Gastroesophageal sphincter (tissue), 4 donors: ENCODE results near the gene PKN1. TPM values are rescaled to one million over a fixed set of nuclear protein-coding genes. Genes with fewer than 3 reads are reported as not detected.
A peak's percentile ranks its signal among the peaks of the same experiment; 100 is the strongest.

ENCODE experiments used
- ATAC-seq: fragments of 150-250 bp; one replicate; pipeline ENCODE4 v1.9.1; 2016; ENCODE audit warnings: mild to moderate bottlenecking, moderate library complexity
- H3K27ac ChIP-seq, 4 donors: fragments of 200-600 bp; sonication (generic) in 3 of 4; 1 replicate in 3 of 4; 2 replicates in 1 of 4; pipeline ENCODE4 v1.5.1; 2016 to 2019
- H3K27me3 ChIP-seq: fragments of 200-600 bp; sonication (generic); one replicate; pipeline ENCODE4 v1.5.1; 2019
- H3K36me3 ChIP-seq, 2 donors: fragments of 200-600 bp; sonication (generic); one replicate each; pipeline ENCODE4 v1.5.1; 2019; ENCODE audit warnings: control low read depth in 1 of 2
- H3K4me1 ChIP-seq, 3 donors: fragments of 200-600 bp; sonication (generic); 1 replicate in 2 of 3; 2 replicates in 1 of 3; pipeline ENCODE4 v1.5.1; 2016 to 2019; ENCODE audit warnings: control low read depth in 2 of 3
- H3K4me3 ChIP-seq, 2 donors: fragments of 200-600 bp; sonication (generic); one replicate each; pipeline ENCODE4 v1.5.1; 2019; ENCODE audit warnings: mild to moderate bottlenecking in 1 of 2, moderate library complexity in 1 of 2
- H3K9me3 ChIP-seq, 3 donors: fragments of 200-600 bp; sonication (generic); one replicate each; pipeline ENCODE4 v1.5.1; 2017 to 2019; ENCODE audit warnings: control low read depth in 2 of 3
- EP300 ChIP-seq: sonication (generic); formaldehyde crosslinking; IDR thresholded peaks from one replicate; pipeline ENCODE4 v1.6.1; 2017; ENCODE audit warnings: antibody characterized with exemption, mild to moderate bottlenecking
- POLR2A ChIP-seq, 2 donors: fragments of 450-650 bp; IDR thresholded peaks; one replicate each; pipeline ENCODE4 v1.6.1; 2017; ENCODE audit warnings: antibody characterized with exemption in 2 of 2, mild to moderate bottlenecking in 2 of 2, moderate library complexity in 1 of 2
- POLR2AphosphoS5 ChIP-seq: sonication (generic); formaldehyde crosslinking; IDR thresholded peaks from one replicate; pipeline ENCODE4 v1.6.1; 2017; ENCODE audit warnings: antibody characterized with exemption
- WGBS, 2 donors: methylation state at CpG; one replicate each; pipeline ENCODE4 v1.1.5; 2018; ENCODE audit warnings: low coverage in 1 of 2; 5-methylcytosine and 5-hydroxymethylcytosine counted together
- total RNA-seq, 4 donors: library from RNA; depleted of rRNA; stranded (reverse); fragments of >200 nt; gene quantifications; one replicate each; pipeline ENCODE4 v1.1.0, GENCODE V29; 2016
- TF ChIP-seq, protein P1 (sequence below), 4 experiments: fragments of 200-600 bp in 2 of 4; fragments of 450-650 bp in 2 of 4; sonication (generic) in 1 of 4; IDR thresholded peaks; one replicate each; pipeline ENCODE4 v1.5.1; 2017 to 2019; ENCODE audit warnings: antibody characterized with exemption in 4 of 4, mild to moderate bottlenecking in 2 of 4, moderate library complexity in 2 of 4

The PKN1 gene
- total RNA-seq, 4 donors from 2014 or later: 98.2 to 286 (median 139) TPM

DNA sequence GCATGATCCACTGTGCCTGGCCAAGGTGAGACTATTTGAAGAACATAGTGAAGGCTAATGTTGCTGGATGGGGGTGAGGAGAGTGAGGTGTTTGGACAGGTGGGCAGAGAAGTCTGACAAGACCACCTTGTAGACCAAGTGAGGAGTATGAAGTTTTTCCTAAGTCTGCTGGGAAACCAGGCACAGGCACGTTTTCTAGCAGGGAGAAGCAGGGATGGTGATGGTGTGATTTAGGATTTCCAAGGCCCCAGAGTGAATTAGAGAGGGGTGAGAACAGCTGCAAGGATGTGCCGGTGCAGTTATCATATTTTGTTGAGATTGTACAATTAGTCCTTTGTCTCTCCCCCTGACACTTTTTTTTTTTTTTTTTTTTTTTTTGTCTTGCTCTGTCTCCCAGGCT lies 5.6 kb upstream of the PKN1 start:
- no peak for ATAC-seq
- Histone ChIP-seq H3K4me1 (peaks cover 0 to 10% (median 0%) of the 10 kb centered on the region in 3 donors), H3K9me3 (no peaks in the 10 kb centered on the region), H3K36me3 (no peaks in the 10 kb centered on the region), H3K27ac (no peak overlapping the region), H3K27me3 (no peaks in the 10 kb centered on the region), H3K4me3 (no peak overlapping the region)
- 69 to 76% methylated on average over 2 of the region's 2 CpGs for WGBS, 2 donors
- no peak for TF ChIP-seq POLR2A (IDR thresholded peaks at IDR 0.05)
- TF ChIP-seq, protein P1, sequence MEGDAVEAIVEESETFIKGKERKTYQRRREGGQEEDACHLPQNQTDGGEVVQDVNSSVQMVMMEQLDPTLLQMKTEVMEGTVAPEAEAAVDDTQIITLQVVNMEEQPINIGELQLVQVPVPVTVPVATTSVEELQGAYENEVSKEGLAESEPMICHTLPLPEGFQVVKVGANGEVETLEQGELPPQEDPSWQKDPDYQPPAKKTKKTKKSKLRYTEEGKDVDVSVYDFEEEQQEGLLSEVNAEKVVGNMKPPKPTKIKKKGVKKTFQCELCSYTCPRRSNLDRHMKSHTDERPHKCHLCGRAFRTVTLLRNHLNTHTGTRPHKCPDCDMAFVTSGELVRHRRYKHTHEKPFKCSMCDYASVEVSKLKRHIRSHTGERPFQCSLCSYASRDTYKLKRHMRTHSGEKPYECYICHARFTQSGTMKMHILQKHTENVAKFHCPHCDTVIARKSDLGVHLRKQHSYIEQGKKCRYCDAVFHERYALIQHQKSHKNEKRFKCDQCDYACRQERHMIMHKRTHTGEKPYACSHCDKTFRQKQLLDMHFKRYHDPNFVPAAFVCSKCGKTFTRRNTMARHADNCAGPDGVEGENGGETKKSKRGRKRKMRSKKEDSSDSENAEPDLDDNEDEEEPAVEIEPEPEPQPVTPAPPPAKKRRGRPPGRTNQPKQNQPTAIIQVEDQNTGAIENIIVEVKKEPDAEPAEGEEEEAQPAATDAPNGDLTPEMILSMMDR (IDR thresholded peaks at IDR 0.05): no peak
- TF ChIP-seq POLR2AphosphoS5: no peak
- TF ChIP-seq EP300: no peak

- peaks cover 0 to 17% (median 2%) of the 10 kb centered on the region in 3 donors for H3K4me1 ChIP-seq
- 77% methylated on average over 3 of the region's 4 CpGs; no CpG with 5 or more reads in 1 of the 2 donors for WGBS, 2 donors
- no peaks in the 10 kb centered on the region for H3K36me3 ChIP-seq
- no peaks in the 10 kb centered on the region for H3K9me3 ChIP-seq
- TF ChIP-seq, protein P1 (IDR thresholded peaks at IDR 0.05): no peak
- no peak for TF ChIP-seq EP300
- no peak for TF ChIP-seq POLR2A (IDR thresholded peaks at IDR 0.05)
- TF ChIP-seq POLR2AphosphoS5: no peak
- no peaks in the 10 kb centered on the region for H3K27me3 ChIP-seq
- no peak for ATAC-seq
- H3K27ac ChIP-seq: no peak overlapping the region
- H3K4me3 ChIP-seq: no peak overlapping the region
Measured at GRCh38 chr19:14428882-14429416, 4.2 kb upstream of the PKN1 start.

GRCh38 chr19:14430712-14431111 lies 2.4 kb upstream of the PKN1 start:
- no peak overlapping the region for H3K27ac ChIP-seq
- peaks cover 0 to 1% of the 10 kb centered on the region in 2 donors for H3K36me3 ChIP-seq
- H3K9me3 ChIP-seq: no peaks in the 10 kb centered on the region
- H3K27me3 ChIP-seq: no peaks in the 10 kb centered on the region
- peaks cover 0 to 34% (median 16%) of the 10 kb centered on the region in 3 donors for H3K4me1 ChIP-seq
- WGBS, 2 donors: 80 to 94% methylated on average over 2 to 3 of the region's 3 CpGs
- TF ChIP-seq EP300 (no peak), POLR2A (IDR thresholded peaks at IDR 0.05) (no peak), POLR2AphosphoS5 (no peak)
- TF ChIP-seq, protein P1 (IDR thresholded peaks at IDR 0.05): no peak
- ATAC-seq: no peak
- no peak overlapping the region for H3K4me3 ChIP-seq

GRCh38 chr19:14433554-14434501 lies 722 bp downstream of the PKN1 start:
- TF ChIP-seq POLR2A (IDR thresholded peaks at IDR 0.05) (no peak), EP300 (no peak), POLR2AphosphoS5 (no peak)
- TF ChIP-seq, protein P1 (IDR thresholded peaks at IDR 0.05): no peak

More at GRCh38 chr19:14433554-14434501, 722 bp downstream of the PKN1 start:
- Histone ChIP-seq H3K4me1 (peaks cover 0 to 64% (median 21%) of the 10 kb centered on the region in 3 donors), H3K27ac (peak overlapping the region; percentile 88 to 96 (median 94)), H3K4me3 (peak overlapping the region; percentile 93 to 97), H3K9me3 (no peaks in the 10 kb centered on the region), H3K27me3 (no peaks in the 10 kb centered on the region), H3K36me3 (peaks cover 0 to 19% of the 10 kb centered on the region in 2 donors)
- peak; percentile 4 for ATAC-seq
- WGBS, 2 donors: 0 to 20% methylated on average over 1 of the region's 52 CpGs
